HepG2 (cell line): ENCODE results near the gene LMOD1. TPM values are rescaled to one million over a fixed set of nuclear protein-coding genes. Genes with fewer than 3 reads are reported as not detected.

Source experiments
- ATAC-seq: fragments of 200-7000 bp; cut with Tn5 transposase; 3 replicates; pipeline ENCODE4 v1.9.1; 2020; ENCODE audit warnings: mild to moderate bottlenecking, moderate library complexity
- BruUV-seq: library from RNA; stranded (reverse); fragments of 400-500 nt; replicated peaks from 2 replicates; lab custom pipeline; 2021; lab: Mats Ljungman, UMichigan
- CTCF ChIA-PET: fragments of 300-600 bp; formaldehyde crosslinking; extraction: SDS; loops from one replicate; lab custom pipeline; 2021; ENCODE audit warnings: low total read pairs, inconsistent platforms, low intra/inter-chr PET ratio; lab: Yijun Ruan, JAX
- POLR2A ChIA-PET: fragments of 350-600 bp; sonication (Branson Sonifier 250); formaldehyde crosslinking; loops from one replicate; lab custom pipeline; 2020; ENCODE audit warnings: antibody characterized with exemption, inconsistent platforms; lab: Yijun Ruan, JAX
- DNase-seq: peaks from one replicate; pipeline ENCODE4 v3.0.0-alpha.2; 2015; ENCODE audit warnings: low spot score
- FAIRE-seq: peaks from 3 replicates; lab custom pipeline; 2011; peaks lifted over from hg19 to GRCh38; lab: Jason Lieb, UNC
- H2AFZ ChIP-seq: one replicate; pipeline ENCODE4 v1.6.1; 2011; ENCODE audit warnings: low read length, inconsistent platforms
- H3K27ac ChIP-seq: fragments of 300-600 bp; 3 replicates; pipeline ENCODE4 v1.8.0; 2011; ENCODE audit warnings: mixed run types, mild to moderate bottlenecking, mixed read lengths, low read length, inconsistent platforms; ENCODE audit not compliant: insufficient read depth; ENCODE audit errors: extremely low read length
- H3K27me3 ChIP-seq, 2 experiments: fragments of 200-600 bp in 1 of 2; 2 replicates in 1 of 2; 3 replicates in 1 of 2; pipeline versions ENCODE4 v1.6.0 to v1.8.0; 2011; ENCODE audit warnings: low read length in 2 of 2, mild to moderate bottlenecking in 2 of 2, moderate library complexity in 2 of 2, inconsistent platforms in 1 of 2; ENCODE audit not compliant: insufficient read depth in 2 of 2, control insufficient read depth in 1 of 2
- H3K36me3 ChIP-seq, 2 experiments: fragments of 200-600 bp in 1 of 2; replicated peaks in 1 of 2; 2 replicates in 1 of 2; 3 replicates in 1 of 2; pipeline versions ENCODE4 v1.5.1 to v1.8.0; 2011; ENCODE audit warnings: low read length in 2 of 2, inconsistent platforms in 1 of 2; ENCODE audit not compliant: insufficient read depth in 2 of 2, control insufficient read depth in 1 of 2
- H3K4me1 ChIP-seq: 2 replicates; pipeline ENCODE4 v1.5.1; 2012; ENCODE audit warnings: low read length, inconsistent platforms; ENCODE audit not compliant: insufficient read depth
- H3K4me2 ChIP-seq: 2 replicates; pipeline ENCODE4 v1.6.0; 2011; ENCODE audit warnings: low read depth, low read length, inconsistent platforms
- H3K4me3 ChIP-seq, 3 experiments: fragments of 200-600 bp in 1 of 3; sonication (generic), shearing (Covaris generic) in 1 of 3; replicated peaks in 1 of 3; 2 replicates each; pipeline ENCODE4 v1.5.1; 2011 to 2016; ENCODE audit warnings: low read length in 3 of 3, inconsistent platforms in 2 of 3, low read depth in 2 of 3, mild to moderate bottlenecking in 2 of 3, control low read depth in 1 of 3, mixed read lengths in 1 of 3; ENCODE audit not compliant: insufficient read depth in 1 of 3
- H3K79me2 ChIP-seq: one replicate; pipeline ENCODE4 v1.6.1; 2011; ENCODE audit warnings: low read length, inconsistent platforms; ENCODE audit not compliant: insufficient read depth
- H3K9ac ChIP-seq: 2 replicates; pipeline ENCODE4 v1.6.0; 2011; ENCODE audit warnings: mild to moderate bottlenecking, low read depth, low read length, inconsistent platforms; ENCODE audit not compliant: insufficient read depth
- H3K9me3 ChIP-seq: 2 replicates; pipeline ENCODE4 v1.5.1; 2012; ENCODE audit warnings: mild to moderate bottlenecking, low read length
- H4K20me1 ChIP-seq: 2 replicates; pipeline ENCODE4 v1.6.0; 2011; ENCODE audit warnings: inconsistent platforms, mild to moderate bottlenecking, low read length, moderate library complexity; ENCODE audit not compliant: insufficient read depth
- CHCHD3 ChIP-seq: sonication (generic); formaldehyde crosslinking; IDR thresholded peaks from 2 replicates; pipeline ENCODE4 v1.8.0; 2022; ENCODE audit warnings: mild to moderate bottlenecking, missing genetic modification reagents, moderate library complexity
- IRX3 ChIP-seq: sonication (generic); formaldehyde crosslinking; IDR thresholded peaks from 2 replicates; pipeline ENCODE4 v1.8.1; 2023; ENCODE audit warnings: mild to moderate bottlenecking, low read depth, missing genetic modification reagents, borderline replicate concordance
- RAD21 ChIP-seq: fragments of 450-650 bp; formaldehyde crosslinking; IDR thresholded peaks from 2 replicates; pipeline ENCODE4 v1.5.0; 2020; ENCODE audit warnings: mild to moderate bottlenecking
- ZNF260 ChIP-seq: sonication (generic); formaldehyde crosslinking; IDR thresholded peaks from 2 replicates; pipeline ENCODE4 v1.4.0; 2020; ENCODE audit warnings: missing genetic modification reagents, low read depth, mild to moderate bottlenecking, borderline replicate concordance
- ZNF510 ChIP-seq: sonication (generic); formaldehyde crosslinking; IDR thresholded peaks from 2 replicates; pipeline ENCODE4 v1.4.0; 2020; ENCODE audit warnings: low read depth, mild to moderate bottlenecking, missing genetic modification reagents
- ZNF530 ChIP-seq: sonication (generic); formaldehyde crosslinking; IDR thresholded peaks from 2 replicates; pipeline ENCODE4 v1.5.0; 2020; ENCODE audit warnings: low read depth, mild to moderate bottlenecking, missing genetic modification reagents
- ZNF747 ChIP-seq: sonication (generic); formaldehyde crosslinking; IDR thresholded peaks from 2 replicates; pipeline ENCODE4 v1.8.1; 2023; ENCODE audit warnings: missing genetic modification reagents, mild to moderate bottlenecking, borderline replicate concordance
- WGBS: methylation state at CpG from one replicate; pipeline ENCODE4 v1.1.6; 2017; ENCODE audit warnings: low lambda C conversion rate; 5-methylcytosine and 5-hydroxymethylcytosine counted together
- in situ Hi-C: cut with HindIII; loops from 2 replicates; pipeline ENCODE4 v1.10.0; 2017; ENCODE audit warnings: low pct_unique_long_range_greater_than_20kb; ENCODE audit not compliant: extremely low pct_ligation_motif_present
- intact Hi-C: fragments of 100-400 bp; cut with micrococcal nuclease; formaldehyde crosslinking; loops from one replicate; pipeline ENCODE4 v1.10.0; 2022; ENCODE audit not compliant: unreplicated experiment
- polyA plus RNA-seq, 8 experiments: library from polyadenylated mRNA; depleted of rRNA in 3 of 8; stranded (reverse) in 7 of 8; unstranded in 1 of 8; fragments of >200 nt; fragmentation: Illumina TruSeq in 4 of 8; extraction: Trizol in 4 of 8; gene quantifications; 2 replicates each; pipeline versions ENCODE4 v1.2.1 to v1.2.3, GENCODE V29; 2011 to 2016; ENCODE audit warnings: low read depth in 4 of 8, missing spikeins in 1 of 8, mixed read lengths in 1 of 8; ENCODE audit not compliant: insufficient read depth in 1 of 8
- total RNA-seq, 5 experiments: library from RNA; depleted of rRNA; stranded (reverse); fragments of >200 nt; fragmentation: Illumina TruSeq; extraction: Trizol; gene quantifications; 2 replicates each; pipeline ENCODE4 v1.2.3, GENCODE V29; 2016; ENCODE audit warnings: low read depth in 1 of 5
- TF ChIP-seq, protein P1 (sequence below): fragments of 450-650 bp; IDR thresholded peaks from 2 replicates; pipeline ENCODE4 v1.6.1; 2017; ENCODE audit warnings: mild to moderate bottlenecking
- TF ChIP-seq, protein P2 (sequence below): sonication (generic); formaldehyde crosslinking; IDR thresholded peaks from 2 replicates; pipeline ENCODE4 v1.4.0; 2020; ENCODE audit warnings: mild to moderate bottlenecking, missing genetic modification reagents
- TF ChIP-seq, protein P3 (sequence below): sonication (generic); formaldehyde crosslinking; IDR thresholded peaks from 2 replicates; pipeline ENCODE4 v1.8.1; 2023; ENCODE audit warnings: mild to moderate bottlenecking, missing genetic modification reagents, borderline replicate concordance
- TF ChIP-seq, protein P4 (sequence below): sonication (generic); formaldehyde crosslinking; conservative IDR thresholded peaks from 2 replicates; pipeline ENCODE4 v1.8.0; 2022; ENCODE audit warnings: missing genetic modification reagents

The LMOD1 gene
- total and polyA plus RNA-seq, 2 of the 13 experiments (the other 11 are each of a cell fraction or from before 2014, with no cell fraction given) = not detected

DNA sequence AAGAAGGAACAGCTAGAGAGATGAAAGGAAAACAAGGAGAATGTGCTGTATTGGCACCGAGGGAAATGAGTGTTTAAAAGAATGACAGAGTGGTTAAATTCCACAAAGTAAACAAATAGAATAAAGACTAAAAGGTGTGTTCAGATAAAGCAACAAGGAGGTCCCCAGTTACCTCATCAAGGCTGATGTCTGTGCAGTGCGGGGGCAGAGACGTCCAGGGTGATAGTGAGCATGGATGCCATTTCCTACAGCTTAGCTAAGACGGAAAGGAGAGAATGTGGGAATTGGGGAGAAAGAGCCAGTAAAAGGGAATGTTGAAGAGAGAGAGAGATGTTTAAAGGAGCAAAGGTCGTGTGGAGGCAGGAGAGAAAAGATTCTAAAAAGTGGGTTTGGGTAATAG lies 15.5 kb downstream of the LMOD1 start:
- DNase-seq (no peak), ATAC-seq (no peak), FAIRE-seq (no peak)
- BruUV-seq = no TSS peak
- Histone ChIP-seq H3K4me3 (no peak overlapping the region), H2AFZ (no peak overlapping the region), H3K27ac (no peak overlapping the region), H3K79me2 (no peaks in the 10 kb centered on the region), H3K4me2 (no peak overlapping the region), H3K9ac (no peak overlapping the region), H3K9me3 (no peaks in the 10 kb centered on the region), H3K36me3 (no peaks in the 10 kb centered on the region), H3K4me1 (peaks cover 15% of the 10 kb centered on the region), H3K27me3 (no peaks in the 10 kb centered on the region; a peak in 1 of 5 replicates), H4K20me1 (no peaks in the 10 kb centered on the region)
- intact Hi-C loops = no loop called here
- 16% methylated on average over 5 of the region's 5 CpGs for WGBS
- in situ Hi-C loops = no loop called here
- CTCF ChIA-PET = no interaction called here
- POLR2A ChIA-PET = no interaction called here
- TF ChIP-seq, protein P1, sequence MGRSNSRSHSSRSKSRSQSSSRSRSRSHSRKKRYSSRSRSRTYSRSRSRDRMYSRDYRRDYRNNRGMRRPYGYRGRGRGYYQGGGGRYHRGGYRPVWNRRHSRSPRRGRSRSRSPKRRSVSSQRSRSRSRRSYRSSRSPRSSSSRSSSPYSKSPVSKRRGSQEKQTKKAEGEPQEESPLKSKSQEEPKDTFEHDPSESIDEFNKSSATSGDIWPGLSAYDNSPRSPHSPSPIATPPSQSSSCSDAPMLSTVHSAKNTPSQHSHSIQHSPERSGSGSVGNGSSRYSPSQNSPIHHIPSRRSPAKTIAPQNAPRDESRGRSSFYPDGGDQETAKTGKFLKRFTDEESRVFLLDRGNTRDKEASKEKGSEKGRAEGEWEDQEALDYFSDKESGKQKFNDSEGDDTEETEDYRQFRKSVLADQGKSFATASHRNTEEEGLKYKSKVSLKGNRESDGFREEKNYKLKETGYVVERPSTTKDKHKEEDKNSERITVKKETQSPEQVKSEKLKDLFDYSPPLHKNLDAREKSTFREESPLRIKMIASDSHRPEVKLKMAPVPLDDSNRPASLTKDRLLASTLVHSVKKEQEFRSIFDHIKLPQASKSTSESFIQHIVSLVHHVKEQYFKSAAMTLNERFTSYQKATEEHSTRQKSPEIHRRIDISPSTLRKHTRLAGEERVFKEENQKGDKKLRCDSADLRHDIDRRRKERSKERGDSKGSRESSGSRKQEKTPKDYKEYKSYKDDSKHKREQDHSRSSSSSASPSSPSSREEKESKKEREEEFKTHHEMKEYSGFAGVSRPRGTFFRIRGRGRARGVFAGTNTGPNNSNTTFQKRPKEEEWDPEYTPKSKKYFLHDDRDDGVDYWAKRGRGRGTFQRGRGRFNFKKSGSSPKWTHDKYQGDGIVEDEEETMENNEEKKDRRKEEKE = no peak
- TF ChIP-seq, all 625 proteins: peak for 0

DNA sequence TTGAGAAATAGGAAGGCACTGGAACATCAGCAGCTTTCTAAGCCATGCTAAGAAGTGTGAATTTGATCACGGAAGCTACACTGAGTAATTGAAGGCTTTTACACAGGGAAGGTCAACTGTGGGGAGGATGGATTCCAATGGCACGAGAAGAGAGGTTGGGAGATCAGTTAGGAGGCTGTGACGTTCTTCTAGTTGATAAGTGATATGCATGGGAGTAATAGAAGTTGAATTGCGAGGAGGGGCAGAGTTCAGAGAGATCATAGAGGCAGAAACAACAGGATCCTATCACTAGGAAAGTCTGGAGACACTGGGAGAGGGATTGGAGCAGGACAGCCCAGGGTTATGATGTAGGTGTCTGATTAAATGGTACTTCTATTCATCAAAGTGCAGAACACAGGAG lies 16.2 kb downstream of the LMOD1 start:
- WGBS = 16% methylated on average over 4 of the region's 4 CpGs
- no peak for FAIRE-seq
- Histone ChIP-seq H3K9me3 (no peaks in the 10 kb centered on the region), H3K4me3 (no peak overlapping the region), H3K36me3 (no peaks in the 10 kb centered on the region), H3K27ac (no peak overlapping the region), H3K4me1 (peaks cover 15% of the 10 kb centered on the region), H3K79me2 (no peaks in the 10 kb centered on the region), H3K9ac (no peak overlapping the region), H4K20me1 (no peaks in the 10 kb centered on the region), H3K27me3 (no peaks in the 10 kb centered on the region; a peak in 1 of 5 replicates), H2AFZ (no peak overlapping the region), H3K4me2 (no peak overlapping the region)
- ChIA-PET POLR2A (no interaction called here), CTCF (no interaction called here)
- DNase-seq = no peak
- ATAC-seq = no peak
- in situ Hi-C loops = no loop called here
- intact Hi-C loops = no loop called here
- TF ChIP-seq ZNF260 (CRISPR knock-in tag) (no peak), ZNF510 (CRISPR knock-in tag) (no peak), CHCHD3 (no peak), ZNF747 (no peak), ZNF530 (no peak), RAD21 (CRISPR knock-in tag) (no peak), IRX3 (CRISPR knock-in tag) (no peak)
- TF ChIP-seq, protein P2, sequence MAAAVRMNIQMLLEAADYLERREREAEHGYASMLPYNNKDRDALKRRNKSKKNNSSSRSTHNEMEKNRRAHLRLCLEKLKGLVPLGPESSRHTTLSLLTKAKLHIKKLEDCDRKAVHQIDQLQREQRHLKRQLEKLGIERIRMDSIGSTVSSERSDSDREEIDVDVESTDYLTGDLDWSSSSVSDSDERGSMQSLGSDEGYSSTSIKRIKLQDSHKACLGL (CRISPR knock-in tag) = no peak
- TF ChIP-seq, protein P3, sequence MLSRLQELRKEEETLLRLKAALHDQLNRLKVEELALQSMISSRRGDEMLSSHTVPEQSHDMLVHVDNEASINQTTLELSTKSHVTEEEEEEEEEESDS (CRISPR knock-in tag) = no peak
- TF ChIP-seq, protein P4, sequence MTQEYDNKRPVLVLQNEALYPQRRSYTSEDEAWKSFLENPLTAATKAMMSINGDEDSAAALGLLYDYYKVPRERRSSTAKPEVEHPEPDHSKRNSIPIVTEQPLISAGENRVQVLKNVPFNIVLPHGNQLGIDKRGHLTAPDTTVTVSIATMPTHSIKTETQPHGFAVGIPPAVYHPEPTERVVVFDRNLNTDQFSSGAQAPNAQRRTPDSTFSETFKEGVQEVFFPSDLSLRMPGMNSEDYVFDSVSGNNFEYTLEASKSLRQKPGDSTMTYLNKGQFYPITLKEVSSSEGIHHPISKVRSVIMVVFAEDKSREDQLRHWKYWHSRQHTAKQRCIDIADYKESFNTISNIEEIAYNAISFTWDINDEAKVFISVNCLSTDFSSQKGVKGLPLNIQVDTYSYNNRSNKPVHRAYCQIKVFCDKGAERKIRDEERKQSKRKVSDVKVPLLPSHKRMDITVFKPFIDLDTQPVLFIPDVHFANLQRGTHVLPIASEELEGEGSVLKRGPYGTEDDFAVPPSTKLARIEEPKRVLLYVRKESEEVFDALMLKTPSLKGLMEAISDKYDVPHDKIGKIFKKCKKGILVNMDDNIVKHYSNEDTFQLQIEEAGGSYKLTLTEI (CRISPR knock-in tag) = no peak
- BruUV-seq = no TSS peak
